HEK293 (cell line): ENCODE results near the gene MT1A.
A peak's percentile ranks its signal among the peaks of the same experiment; 100 is the strongest.

Experiments used
- CTCF ChIA-PET: fragments of 350-600 bp; formaldehyde crosslinking; extraction: SDS; loops from one replicate; lab custom pipeline; 2021; ENCODE audit warnings: antibody characterized with exemption; lab: Yijun Ruan, JAX
- POLR2A ChIA-PET: fragments of 300-600 bp; formaldehyde crosslinking; extraction: SDS; loops from one replicate; lab custom pipeline; 2020; ENCODE audit warnings: antibody characterized with exemption, inconsistent platforms; lab: Yijun Ruan, JAX
- H3K27ac ChIP-seq: fragments of 200-500 bp; sonication (Bioruptor generic); 2 replicates; pipeline ENCODE4 v1.5.1; 2014; ENCODE audit warnings: low read depth, low read length, control low read depth, inconsistent platforms; ENCODE audit errors: extremely low read depth
- H3K36me3 ChIP-seq, 2 experiments: fragments of 200-500 bp in 1 of 2; sonication (Bioruptor generic) in 1 of 2; 1 replicate in 1 of 2; 2 replicates in 1 of 2; pipeline ENCODE4 v1.5.1; 2014 to 2017; ENCODE audit warnings: inconsistent platforms in 2 of 2, low read length in 2 of 2; ENCODE audit not compliant: control insufficient read depth in 2 of 2, insufficient read depth in 1 of 2
- H3K4me1 ChIP-seq: fragments of 200-500 bp; sonication (Bioruptor generic); 2 replicates; pipeline ENCODE4 v1.5.1; 2014; ENCODE audit warnings: mild to moderate bottlenecking, low read length, inconsistent platforms; ENCODE audit not compliant: control insufficient read depth, insufficient read depth
- H3K4me3 ChIP-seq: 2 replicates; pipeline ENCODE4 v1.5.1; 2011; ENCODE audit warnings: low read depth, mild to moderate bottlenecking, control low read depth, low read length, moderate library complexity
- H3K9me3 ChIP-seq: fragments of 200-500 bp; sonication (Bioruptor generic); 2 replicates; pipeline ENCODE4 v1.5.1; 2014; ENCODE audit warnings: low read depth, low read length, inconsistent platforms; ENCODE audit not compliant: control insufficient read depth, insufficient read depth
- BCL11A ChIP-seq: fragments of 450-650 bp; formaldehyde crosslinking; IDR thresholded peaks from 2 replicates; pipeline ENCODE4 v1.5.1; 2016; ENCODE audit warnings: low read depth, missing biosample characterization, missing genetic modification characterization
- CTCF ChIP-seq: fragments of 450-650 bp; formaldehyde crosslinking; IDR thresholded peaks from 2 replicates; pipeline ENCODE4 v1.5.1; 2016; ENCODE audit warnings: missing biosample characterization, missing genetic modification characterization
- ZBTB10 ChIP-seq: fragments of 450-650 bp; formaldehyde crosslinking; IDR thresholded peaks from 2 replicates; pipeline ENCODE4 v1.5.1; 2016; ENCODE audit warnings: missing biosample characterization, missing genetic modification characterization
- ZBTB7A ChIP-seq: fragments of 450-650 bp; formaldehyde crosslinking; IDR thresholded peaks from 2 replicates; pipeline ENCODE4 v1.5.1; 2016; ENCODE audit warnings: low read depth, missing biosample characterization, missing genetic modification characterization
- ZNF24 ChIP-seq: fragments of 450-650 bp; formaldehyde crosslinking; IDR thresholded peaks from 2 replicates; pipeline ENCODE4 v1.5.1; 2016; ENCODE audit warnings: missing biosample characterization, missing genetic modification characterization
- ZNF341 ChIP-seq: fragments of 450-650 bp; formaldehyde crosslinking; IDR thresholded peaks from 2 replicates; pipeline ENCODE4; 2016; ENCODE audit warnings: low read depth, missing biosample characterization, missing genetic modification characterization
- ZNF555 ChIP-seq: fragments of 450-650 bp; formaldehyde crosslinking; conservative IDR thresholded peaks from 2 replicates; pipeline ENCODE4 v1.5.1; 2017; ENCODE audit warnings: missing biosample characterization, mild to moderate bottlenecking, missing genetic modification characterization, inconsistent platforms
- ZNF645 ChIP-seq: fragments of 450-650 bp; formaldehyde crosslinking; IDR thresholded peaks from 2 replicates; pipeline ENCODE4; 2016; ENCODE audit warnings: missing biosample characterization, missing genetic modification characterization
- ZNF692 ChIP-seq: fragments of 450-650 bp; formaldehyde crosslinking; IDR thresholded peaks from 2 replicates; pipeline ENCODE4 v1.5.1; 2016; ENCODE audit warnings: missing biosample characterization, missing genetic modification characterization

The MT1A gene

GRCh38 chr16:56688762-56689161 lies 50.3 kb downstream of the MT1A start:
- ChIA-PET POLR2A (no interaction called here), CTCF (interaction anchor here (0.9 to 1.6 kb wide), 3 partner anchors 13 to 111 kb away, joined by 3 to 5 read pairs (median 4); no protein-coding TSS in a partner anchor)
- Histone ChIP-seq H3K4me1 (peaks cover 4% of the 10 kb centered on the region; the same call in 1 of the 2 replicates), H3K9me3 (no peaks in the 10 kb centered on the region), H3K4me3 (no peak overlapping the region)
- no peak for TF ChIP-seq ZNF24 (tag by site-specific recombination)
- TF ChIP-seq ZNF692 (tag by site-specific recombination): no peak
- no peak for TF ChIP-seq BCL11A (tag by site-specific recombination)
- no peak for TF ChIP-seq CTCF (tag by site-specific recombination)
- no peak for TF ChIP-seq ZNF555
- no peak for TF ChIP-seq ZBTB7A (tag by site-specific recombination)
- no peak for TF ChIP-seq ZBTB10 (tag by site-specific recombination)
- TF ChIP-seq, all 188 proteins: peak for 0
- no peak overlapping the region for H3K27ac ChIP-seq
- no peaks in the 10 kb centered on the region for H3K36me3 ChIP-seq

GRCh38 chr16:56689171-56689570 lies 50.7 kb downstream of the MT1A start:
- Histone ChIP-seq H3K4me1 (peaks cover 4% of the 10 kb centered on the region; the same call in 1 of the 2 replicates), H3K36me3 (no peaks in the 10 kb centered on the region), H3K9me3 (no peaks in the 10 kb centered on the region), H3K27ac (no peak overlapping the region), H3K4me3 (no peak overlapping the region)
- TF ChIP-seq ZNF645 (tag by site-specific recombination) (no peak), ZNF341 (tag by site-specific recombination) (0 out of 2 replicates have a peak, but pooled peaks have one; percentile 22)
- POLR2A ChIA-PET: interaction anchor here (1.1 kb wide), 1 partner anchor 16 kb away, joined by 3 read pairs; no protein-coding TSS in a partner anchor
- CTCF ChIA-PET: interaction anchor here (0.9 to 1.6 kb wide), 3 partner anchors 12 to 112 kb away, joined by 3 to 5 read pairs (median 4); no protein-coding TSS in a partner anchor
